H1 (cell line): Measurements from ENCODE around the gene RUBCN. TPM values are rescaled to one million over a fixed set of nuclear protein-coding genes. Genes with fewer than 3 reads are reported as not detected.

Experiments used
- CTCF ChIA-PET: fragments of 300-600 bp; sonication (Branson Sonifier 250); formaldehyde crosslinking; loops from one replicate; lab custom pipeline; 2021; ENCODE audit not compliant: partially characterized antibody; lab: Charles Lee
- POLR2A ChIA-PET: fragments of 300-600 bp; sonication (Branson Sonifier 250); formaldehyde crosslinking; loops from one replicate; lab custom pipeline; 2021; ENCODE audit warnings: inconsistent platforms; ENCODE audit not compliant: partially characterized antibody; lab: Charles Lee
- DNase-seq, 2 experiments: peaks; one replicate each; pipeline versions ENCODE4 v3.0.0 to v3.0.0-alpha.2; 2010 to 2022; ENCODE audit warnings: low spot score in 2 of 2, low read depth in 1 of 2, mixed read lengths in 1 of 2
- FAIRE-seq: peaks from 2 replicates; lab custom pipeline; 2011; peaks lifted over from hg19 to GRCh38; lab: Jason Lieb, UNC
- H2AFZ ChIP-seq: 2 replicates; pipeline ENCODE4 v1.8.1; 2012; ENCODE audit warnings: low read length, inconsistent platforms
- H2AK5ac ChIP-seq: 2 replicates; pipeline ENCODE4 v1.6.1; 2013; ENCODE audit warnings: low read depth, low read length
- H2BK120ac ChIP-seq: replicated peaks from 2 replicates; pipeline ENCODE3; 2013; ENCODE audit warnings: low read depth, low read length, inconsistent platforms
- H2BK12ac ChIP-seq: 2 replicates; pipeline ENCODE4 v1.6.1; 2013; ENCODE audit warnings: low read depth, low read length
- H2BK15ac ChIP-seq: 2 replicates; pipeline ENCODE4 v1.6.1; 2013; ENCODE audit warnings: low read length
- H2BK20ac ChIP-seq: 2 replicates; pipeline ENCODE4 v1.6.1; 2013; ENCODE audit warnings: low read length
- H2BK5ac ChIP-seq: 2 replicates; pipeline ENCODE4 v1.6.1; 2013; ENCODE audit warnings: low read depth, low read length
- H3K14ac ChIP-seq: 2 replicates; pipeline ENCODE4 v1.6.1; 2013; ENCODE audit warnings: inconsistent platforms; ENCODE audit not compliant: insufficient read length
- H3K18ac ChIP-seq: 2 replicates; pipeline ENCODE4 v1.6.1; 2013; ENCODE audit warnings: low read length; ENCODE audit errors: extremely low read depth
- H3K23ac ChIP-seq: 2 replicates; pipeline ENCODE4 v1.6.1; 2013; ENCODE audit warnings: inconsistent platforms; ENCODE audit not compliant: insufficient read length
- H3K23me2 ChIP-seq: 2 replicates; pipeline ENCODE4 v1.6.1; 2013; ENCODE audit warnings: low read depth, low read length
- H3K27ac ChIP-seq: 2 replicates; pipeline ENCODE4 v1.6.1; 2011; ENCODE audit warnings: low read depth, low read length, inconsistent platforms
- H3K27me3 ChIP-seq, 4 experiments: replicated peaks in 1 of 4; 1 replicate in 1 of 4; 2 replicates in 3 of 4; pipeline versions ENCODE4 v1.6.1 to v1.8.1; 2011 to 2013; ENCODE audit warnings: low read length in 3 of 4, mild to moderate bottlenecking in 3 of 4, inconsistent platforms in 2 of 4, mixed read lengths in 2 of 4, moderate library complexity in 1 of 4; ENCODE audit not compliant: control insufficient read depth in 3 of 4, insufficient read depth in 3 of 4; ENCODE audit errors: extremely low read depth in 1 of 4
- H3K36me3 ChIP-seq, 4 experiments: 2 replicates each; pipeline versions ENCODE4 v1.6.1 to v1.8.1; 2011 to 2013; ENCODE audit warnings: mild to moderate bottlenecking in 4 of 4, low read length in 3 of 4, moderate library complexity in 2 of 4, control low read depth in 1 of 4, inconsistent platforms in 1 of 4; ENCODE audit not compliant: insufficient read depth in 4 of 4, control insufficient read depth in 2 of 4
- H3K4ac ChIP-seq: replicated peaks from 2 replicates; pipeline ENCODE3; 2013; ENCODE audit warnings: low read length, low read depth, mixed read lengths, inconsistent platforms; ENCODE audit not compliant: insufficient read length
- H3K4me1 ChIP-seq, 4 experiments: replicated peaks in 1 of 4; 1 replicate in 1 of 4; 2 replicates in 3 of 4; pipeline versions ENCODE4 v1.6.1 to v1.8.1; 2011 to 2013; ENCODE audit warnings: low read length in 3 of 4, inconsistent platforms in 2 of 4, mixed read lengths in 1 of 4; ENCODE audit not compliant: insufficient read depth in 4 of 4, control insufficient read depth in 3 of 4
- H3K4me2 ChIP-seq, 2 experiments: 2 replicates each; pipeline versions ENCODE4 v1.6.1 to v1.8.1; 2011 to 2013; ENCODE audit warnings: low read depth in 2 of 2, low read length in 2 of 2, control low read depth in 1 of 2, inconsistent platforms in 1 of 2, mild to moderate bottlenecking in 1 of 2; ENCODE audit not compliant: insufficient read depth in 1 of 2
- H3K4me3 ChIP-seq, 4 experiments: fragments of 200-600, 300-600 bp in 1 of 4; sonication (generic), shearing (Covaris generic), sonication (Bioruptor Twin) in 1 of 4; 2 replicates each; pipeline versions ENCODE4 v1.5.1 to v1.8.1; 2011 to 2016; ENCODE audit warnings: low read length in 4 of 4, low read depth in 3 of 4, control low read depth in 2 of 4, inconsistent platforms in 2 of 4, mild to moderate bottlenecking in 2 of 4, mixed read lengths in 1 of 4, moderate library complexity in 1 of 4; ENCODE audit not compliant: insufficient read depth in 2 of 4; ENCODE audit errors: extremely low read depth in 1 of 4
- H3K56ac ChIP-seq: replicated peaks from 2 replicates; pipeline ENCODE3; 2013; ENCODE audit warnings: low read depth, mild to moderate bottlenecking, mixed read lengths, low read length, inconsistent platforms; ENCODE audit not compliant: insufficient read length
- H3K79me1 ChIP-seq: 2 replicates; pipeline ENCODE4 v1.6.1; 2013; ENCODE audit warnings: low read depth, low read length, control low read depth
- H3K79me2 ChIP-seq, 2 experiments: 2 replicates each; pipeline versions ENCODE4 v1.6.1 to v1.8.1; 2012 to 2013; ENCODE audit warnings: low read length in 2 of 2, mild to moderate bottlenecking in 2 of 2, inconsistent platforms in 1 of 2; ENCODE audit not compliant: insufficient read depth in 2 of 2, control insufficient read depth in 1 of 2
- H3K9ac ChIP-seq, 4 experiments: replicated peaks in 1 of 4; 1 replicate in 1 of 4; 2 replicates in 3 of 4; pipeline versions ENCODE4 v1.6.1 to v1.8.1; 2011 to 2013; ENCODE audit warnings: low read depth in 3 of 4, low read length in 3 of 4, control low read depth in 2 of 4, mild to moderate bottlenecking in 2 of 4, moderate library complexity in 2 of 4, inconsistent platforms in 1 of 4; ENCODE audit errors: extremely low read depth in 1 of 4
- H3K9me3 ChIP-seq, 2 experiments: 2 replicates each; pipeline versions ENCODE4 v1.6.1 to v1.8.1; 2012 to 2013; ENCODE audit warnings: mild to moderate bottlenecking in 2 of 2, moderate library complexity in 2 of 2, control low read depth in 1 of 2, inconsistent platforms in 1 of 2, low read depth in 1 of 2, low read length in 1 of 2, mixed read lengths in 1 of 2; ENCODE audit not compliant: insufficient read depth in 2 of 2
- H4K20me1 ChIP-seq, 2 experiments: replicated peaks in 1 of 2; 2 replicates each; pipeline versions ENCODE3 to v1.8.1; 2011 to 2013; ENCODE audit warnings: inconsistent platforms in 2 of 2, low read length in 2 of 2, mild to moderate bottlenecking in 1 of 2; ENCODE audit not compliant: insufficient read depth in 2 of 2, control insufficient read depth in 1 of 2
- H4K5ac ChIP-seq: 2 replicates; pipeline ENCODE4 v1.6.1; 2013; ENCODE audit warnings: low read length, low read depth, mixed read lengths, inconsistent platforms; ENCODE audit not compliant: insufficient read length
- H4K8ac ChIP-seq: 2 replicates; pipeline ENCODE4 v1.8.0; 2013; ENCODE audit warnings: mild to moderate bottlenecking, moderate library complexity, low read length, inconsistent platforms; ENCODE audit not compliant: insufficient read depth; ENCODE audit errors: extremely low read depth
- H4K91ac ChIP-seq: replicated peaks from 2 replicates; pipeline ENCODE3; 2013; ENCODE audit warnings: low read length, mixed read lengths, inconsistent platforms; ENCODE audit not compliant: insufficient read length
- CREB1 ChIP-seq: IDR thresholded peaks from 2 replicates; pipeline ENCODE4 v1.6.1; 2012; ENCODE audit warnings: inconsistent platforms
- CTBP2 ChIP-seq: IDR thresholded peaks from 2 replicates; pipeline ENCODE4 v1.7.0; 2011; ENCODE audit warnings: borderline replicate concordance, mild to moderate bottlenecking, moderate library complexity, mixed read lengths, low read length; ENCODE audit not compliant: insufficient read depth, insufficient read length
- CTCF ChIP-seq, 3 experiments: IDR thresholded peaks; 1 replicate in 2 of 3; 2 replicates in 1 of 3; pipeline versions ENCODE4 v1.5.1 to v1.6.1; 2011; ENCODE audit warnings: low read length in 3 of 3, mild to moderate bottlenecking in 3 of 3, inconsistent platforms in 2 of 3, low read depth in 1 of 3, moderate library complexity in 1 of 3; ENCODE audit not compliant: insufficient read depth in 1 of 3; ENCODE audit errors: control extremely low read depth in 1 of 3
- EZH2 ChIP-seq: fragments of 200-600 bp; sonication (generic); IDR thresholded peaks from 2 replicates; pipeline ENCODE4 v1.7.1; 2012; ENCODE audit warnings: low read depth, mild to moderate bottlenecking, moderate library complexity, low read length, inconsistent platforms; ENCODE audit not compliant: severe bottlenecking
- FOSL1 ChIP-seq: IDR thresholded peaks from 2 replicates; pipeline ENCODE4 v1.6.1; 2011; ENCODE audit warnings: mild to moderate bottlenecking, low read depth, low read length, moderate library complexity; ENCODE audit not compliant: insufficient read depth
- SRF ChIP-seq: IDR thresholded peaks from 2 replicates; pipeline ENCODE4 v1.6.1; 2011; ENCODE audit warnings: mild to moderate bottlenecking, low read depth, low read length, moderate library complexity
- TAF1 ChIP-seq: IDR thresholded peaks from 2 replicates; pipeline ENCODE4 v1.6.1; 2011; ENCODE audit warnings: mild to moderate bottlenecking, low read depth, low read length
- WGBS, 2 experiments: shearing (Covaris generic) in 1 of 2; methylation state at CpG; one replicate each; pipeline versions ENCODE4 v1.1.6 to v1.1.7; 2013 to 2015; ENCODE audit warnings: low lambda C conversion rate in 2 of 2, mixed read lengths in 2 of 2, inconsistent platforms in 1 of 2, low coverage in 1 of 2, missing lambda C conversion rate in 1 of 2; ENCODE audit not compliant: insufficient replicate concordance in 2 of 2, insufficient coverage in 1 of 2, insufficient read length in 1 of 2; ENCODE audit errors: extremely low coverage in 1 of 2, missing lambda C conversion rate in 1 of 2; 5-methylcytosine and 5-hydroxymethylcytosine counted together
- polyA plus RNA-seq, 7 experiments: library from polyadenylated mRNA; depleted of rRNA in 3 of 7; stranded (reverse) in 5 of 7; unstranded in 2 of 7; fragments of >200 nt in 5 of 7; fragments of 200-250 nt in 2 of 7; gene quantifications; 1 replicate in 5 of 7; 2 replicates in 1 of 7; 4 replicates in 1 of 7; pipeline versions ENCODE4 v1.2.1 to v1.2.3, GENCODE V29; 2011 to 2013; ENCODE audit warnings: missing spikeins in 2 of 7, mixed read lengths in 2 of 7
- total RNA-seq: library from RNA; stranded (reverse); fragmentation: NEBNext Ultra II Directional; extraction: Animal tissue kit (Norgen Biotek cat#: 25700); gene quantifications from 2 replicates; pipeline ENCODE4 v1.2.1, GENCODE V29; 2021

RUBCN gene
- total and polyA plus RNA-seq, 2 of the 8 experiments (the other 6 are each of a cell fraction or from before 2014, with no cell fraction given) = 9.3 to 21.9 TPM

- H3K27me3 ChIP-seq = no peaks in the 10 kb centered on the region
- peaks cover 11% of the 10 kb centered on the region for H3K23me2 ChIP-seq
- no peak overlapping the region for H2BK12ac ChIP-seq
- no peak overlapping the region for H2BK120ac ChIP-seq
- TF ChIP-seq CTCF (IDR thresholded peaks at IDR 0.05; ENCODE audit: control extremely low read depth in 1 of 3, insufficient read depth in 1 of 3, low read depth in 1 of 3, low read length in 3 of 3) (no peak), EZH2 (no peak), CTBP2 (no peak), TAF1 (no peak), FOSL1 (no peak), SRF (no peak), CREB1 (no peak)
- H3K4ac ChIP-seq = no peak overlapping the region
- H3K4me1 ChIP-seq = no peaks in the 10 kb centered on the region; a peak in 1 of 7 replicates
- no peak overlapping the region for H2AFZ ChIP-seq
- no peak overlapping the region for H3K4me3 ChIP-seq
- H4K5ac ChIP-seq = no peak overlapping the region
- H3K4me2 ChIP-seq = no peak overlapping the region; a peak in 1 of 4 replicates
- H3K36me3 ChIP-seq = no peaks in the 10 kb centered on the region
- CTCF ChIA-PET = interaction anchor here (0.9 kb wide), 1 partner anchor 14 kb away, joined by 3 read pairs; no protein-coding TSS in a partner anchor
- H3K79me1 ChIP-seq = no peaks in the 10 kb centered on the region; the same call in 1 of the 2 replicates
- no peak overlapping the region for H3K23ac ChIP-seq
- H2BK20ac ChIP-seq = no peak overlapping the region
- H2BK5ac ChIP-seq = no peak overlapping the region
- no peak overlapping the region for H4K91ac ChIP-seq
- H3K9ac ChIP-seq = no peak overlapping the region
- peaks cover 0 to 8% of the 10 kb centered on the region in 2 experiments for H4K20me1 ChIP-seq
- H2BK15ac ChIP-seq = no peak overlapping the region
- H3K18ac ChIP-seq = no peak overlapping the region
- H3K14ac ChIP-seq = no peak overlapping the region
- 97% methylated on average over 7 of the region's 7 CpGs; no CpG with 5 or more reads in 1 of the 2 experiments for WGBS, 2 experiments
- H3K79me2 ChIP-seq = peaks cover 0 to 10% of the 10 kb centered on the region in 2 experiments; a peak in 2 of 4 replicates
- no peak overlapping the region for H3K56ac ChIP-seq
- no peaks in the 10 kb centered on the region for H3K9me3 ChIP-seq
- DNase-seq = no peak
- H2AK5ac ChIP-seq = no peak overlapping the region
- POLR2A ChIA-PET = no interaction called here
- no peak overlapping the region for H3K27ac ChIP-seq
- H4K8ac ChIP-seq = no peak overlapping the region
- FAIRE-seq = no peak
Measured at GRCh38 chr3:197734667-197735318, 1.9 kb downstream of the RUBCN start.
